Vagina (tissue), 2 donors: ENCODE data around the gene ADCY1. TPM values are rescaled to one million over a fixed set of nuclear protein-coding genes. Genes with fewer than 3 reads are reported as not detected.

Experiments
- DNase-seq, 2 donors: peaks; one replicate each; pipeline ENCODE4 v3.0.0-alpha.2; 2017; ENCODE audit errors: extremely low spot score in 2 of 2
- H3K27ac ChIP-seq: fragments of 200-600 bp; sonication (generic); one replicate; pipeline ENCODE4 v1.5.1; 2019
- H3K27me3 ChIP-seq: fragments of 200-600 bp; sonication (generic); one replicate; pipeline ENCODE4 v1.5.1; 2019
- H3K36me3 ChIP-seq, 2 donors: fragments of 200-600 bp; sonication (generic); one replicate each; pipeline ENCODE4 v1.5.1; 2017 to 2019
- H3K4me1 ChIP-seq: fragments of 200-600 bp; sonication (generic); one replicate; pipeline ENCODE4 v1.5.1; 2019
- H3K4me3 ChIP-seq, 2 donors: fragments of 200-600 bp; sonication (generic); 1 replicate in 1 of 2; 2 replicates in 1 of 2; pipeline ENCODE4 v1.5.1; 2016 to 2019
- H3K9me3 ChIP-seq: fragments of 200-600 bp; sonication (generic); one replicate; pipeline ENCODE4 v1.5.1; 2019
- POLR2A ChIP-seq, 2 donors: fragments of 450-650 bp; IDR thresholded peaks; one replicate each; pipeline ENCODE4 v1.6.1; 2017; ENCODE audit warnings: antibody characterized with exemption in 2 of 2, mild to moderate bottlenecking in 2 of 2, moderate library complexity in 2 of 2
- POLR2AphosphoS5 ChIP-seq, 2 donors: sonication (generic); formaldehyde crosslinking; IDR thresholded peaks; one replicate each; pipeline ENCODE4 v1.9.0; 2017; ENCODE audit warnings: antibody characterized with exemption in 2 of 2, mild to moderate bottlenecking in 2 of 2, low read depth in 1 of 2; ENCODE audit not compliant: insufficient read depth in 1 of 2
- intact Hi-C: fragments of 100-400 bp; cut with DNase I; formaldehyde crosslinking; loops from one replicate; pipeline ENCODE4 v1.15.1; 2023
- total RNA-seq: library from RNA; depleted of rRNA; stranded (reverse); fragments of >200 nt; gene quantifications from one replicate; pipeline ENCODE4 v1.2.3, GENCODE V29; 2016
- TF ChIP-seq, protein P1 (sequence below), 3 experiments: fragments of 450-650 bp in 2 of 3; fragments of 200-600 bp in 1 of 3; sonication (generic) in 1 of 3; IDR thresholded peaks; one replicate each; pipeline ENCODE4 v1.5.1; 2017 to 2019; ENCODE audit warnings: antibody characterized with exemption in 3 of 3, mild to moderate bottlenecking in 2 of 3, moderate library complexity in 2 of 3

The ADCY1 gene
- total RNA-seq, 1 donor from 2014 or later: 2.5 TPM

DNA sequence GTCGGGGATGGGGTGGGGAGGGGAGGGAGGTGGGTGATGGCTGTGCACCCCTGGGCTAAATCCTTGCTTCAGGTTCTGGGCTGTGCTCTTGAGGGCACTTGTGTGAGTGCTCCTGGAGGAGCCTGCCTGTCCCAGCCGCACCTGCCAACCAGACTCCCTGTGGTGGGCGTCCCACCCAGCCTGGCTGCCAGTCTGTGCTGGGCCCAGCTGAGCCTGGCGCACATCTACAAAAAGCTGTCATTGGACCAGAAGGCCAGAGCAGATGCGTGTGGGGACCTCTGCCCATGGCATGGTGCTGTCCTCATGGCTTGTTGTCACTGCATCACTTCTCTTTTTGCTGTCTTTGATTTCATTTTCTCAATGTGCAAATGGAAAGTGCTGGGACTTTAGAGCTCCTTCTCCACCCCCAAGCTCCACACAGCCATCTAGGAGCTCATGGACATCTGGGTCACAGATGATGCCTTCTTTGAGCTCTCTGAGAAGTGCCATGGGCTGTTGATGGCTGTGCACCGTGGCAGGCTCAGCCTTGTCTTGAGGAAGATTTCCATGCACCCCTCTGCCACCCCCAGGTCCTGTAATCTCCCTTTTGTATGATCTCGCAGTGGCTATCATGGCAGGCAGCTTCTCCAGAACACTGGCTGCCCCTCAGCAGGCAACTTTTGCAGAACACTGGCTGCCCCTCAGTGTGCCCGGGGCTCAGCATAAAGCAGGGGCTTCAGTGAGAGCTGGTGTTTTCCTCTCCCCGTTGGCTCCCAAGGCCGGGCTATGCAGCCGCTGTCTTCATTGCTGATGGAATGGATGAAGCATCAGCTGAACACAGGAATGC, 83.9 kb downstream of the ADCY1 start:
- no peak overlapping the region for H3K4me3 ChIP-seq
- DNase-seq: peak; percentile 77
- TF ChIP-seq POLR2AphosphoS5 (IDR thresholded peaks at IDR 0.05; ENCODE audit: insufficient read depth in 1 of 2, low read depth in 1 of 2) (no peak), POLR2A (IDR thresholded peaks at IDR 0.05) (no peak)
- TF ChIP-seq, protein P1, sequence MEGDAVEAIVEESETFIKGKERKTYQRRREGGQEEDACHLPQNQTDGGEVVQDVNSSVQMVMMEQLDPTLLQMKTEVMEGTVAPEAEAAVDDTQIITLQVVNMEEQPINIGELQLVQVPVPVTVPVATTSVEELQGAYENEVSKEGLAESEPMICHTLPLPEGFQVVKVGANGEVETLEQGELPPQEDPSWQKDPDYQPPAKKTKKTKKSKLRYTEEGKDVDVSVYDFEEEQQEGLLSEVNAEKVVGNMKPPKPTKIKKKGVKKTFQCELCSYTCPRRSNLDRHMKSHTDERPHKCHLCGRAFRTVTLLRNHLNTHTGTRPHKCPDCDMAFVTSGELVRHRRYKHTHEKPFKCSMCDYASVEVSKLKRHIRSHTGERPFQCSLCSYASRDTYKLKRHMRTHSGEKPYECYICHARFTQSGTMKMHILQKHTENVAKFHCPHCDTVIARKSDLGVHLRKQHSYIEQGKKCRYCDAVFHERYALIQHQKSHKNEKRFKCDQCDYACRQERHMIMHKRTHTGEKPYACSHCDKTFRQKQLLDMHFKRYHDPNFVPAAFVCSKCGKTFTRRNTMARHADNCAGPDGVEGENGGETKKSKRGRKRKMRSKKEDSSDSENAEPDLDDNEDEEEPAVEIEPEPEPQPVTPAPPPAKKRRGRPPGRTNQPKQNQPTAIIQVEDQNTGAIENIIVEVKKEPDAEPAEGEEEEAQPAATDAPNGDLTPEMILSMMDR (IDR thresholded peaks at IDR 0.05): no peak

DNA sequence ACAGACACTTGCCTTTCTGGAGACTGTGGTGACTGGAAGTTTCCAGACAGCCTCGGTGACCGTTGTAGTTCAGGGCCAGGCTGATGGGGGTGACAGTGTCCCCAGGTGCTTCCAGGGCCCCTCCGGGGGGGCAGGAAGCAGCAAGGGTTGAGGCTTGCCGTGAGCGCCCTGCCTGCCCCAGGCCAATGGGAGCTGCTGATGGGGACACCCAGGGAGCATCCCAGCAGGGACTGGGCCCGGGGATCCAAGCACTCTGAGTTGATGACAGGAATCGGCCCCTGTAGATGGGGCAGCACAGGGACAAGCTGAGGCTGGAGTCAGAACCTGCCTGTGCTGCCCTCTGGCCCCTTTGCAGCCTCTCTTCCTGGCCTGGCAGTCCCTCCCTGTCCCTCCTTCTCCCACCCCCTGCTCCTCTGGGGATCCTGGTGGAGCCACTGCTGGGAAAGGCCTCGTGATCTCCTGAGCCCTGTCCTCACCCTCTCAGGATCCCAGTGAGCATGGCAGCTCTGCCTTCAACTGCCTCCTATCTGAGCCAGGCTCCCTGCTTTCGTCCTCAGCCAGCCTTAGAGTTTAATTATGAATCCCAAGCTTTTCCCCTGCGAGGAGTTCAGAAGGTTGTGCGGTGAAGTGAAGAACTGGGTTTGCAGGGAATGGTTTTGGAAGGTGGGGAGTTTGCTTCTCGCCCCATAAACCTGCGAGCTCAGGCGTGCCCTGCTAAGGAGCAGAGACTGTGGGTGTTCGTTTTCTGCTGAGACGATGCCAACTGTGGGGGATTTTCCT, 84.7 kb downstream of the ADCY1 start:
- H3K4me1 ChIP-seq: no peaks in the 10 kb centered on the region
- DNase-seq: peak; percentile 82 to 93
- intact Hi-C loops: no loop called here
- H3K9me3 ChIP-seq: no peaks in the 10 kb centered on the region
- H3K27me3 ChIP-seq: no peaks in the 10 kb centered on the region
- no peaks in the 10 kb centered on the region for H3K36me3 ChIP-seq
- no peak overlapping the region for H3K27ac ChIP-seq
- TF ChIP-seq POLR2A (IDR thresholded peaks at IDR 0.05) (no peak), POLR2AphosphoS5 (IDR thresholded peaks at IDR 0.05; ENCODE audit: insufficient read depth in 1 of 2, low read depth in 1 of 2) (no peak)
- TF ChIP-seq, protein P1 (IDR thresholded peaks at IDR 0.05): no peak
- H3K4me3 ChIP-seq: no peak overlapping the region

More for the DNA sequence above, 83.9 kb downstream of the ADCY1 start:
- intact Hi-C loops: no loop called here
- no peaks in the 10 kb centered on the region for H3K27me3 ChIP-seq
- no peaks in the 10 kb centered on the region for H3K9me3 ChIP-seq
- no peaks in the 10 kb centered on the region for H3K4me1 ChIP-seq
- no peak overlapping the region for H3K27ac ChIP-seq
- no peaks in the 10 kb centered on the region for H3K36me3 ChIP-seq

DNA sequence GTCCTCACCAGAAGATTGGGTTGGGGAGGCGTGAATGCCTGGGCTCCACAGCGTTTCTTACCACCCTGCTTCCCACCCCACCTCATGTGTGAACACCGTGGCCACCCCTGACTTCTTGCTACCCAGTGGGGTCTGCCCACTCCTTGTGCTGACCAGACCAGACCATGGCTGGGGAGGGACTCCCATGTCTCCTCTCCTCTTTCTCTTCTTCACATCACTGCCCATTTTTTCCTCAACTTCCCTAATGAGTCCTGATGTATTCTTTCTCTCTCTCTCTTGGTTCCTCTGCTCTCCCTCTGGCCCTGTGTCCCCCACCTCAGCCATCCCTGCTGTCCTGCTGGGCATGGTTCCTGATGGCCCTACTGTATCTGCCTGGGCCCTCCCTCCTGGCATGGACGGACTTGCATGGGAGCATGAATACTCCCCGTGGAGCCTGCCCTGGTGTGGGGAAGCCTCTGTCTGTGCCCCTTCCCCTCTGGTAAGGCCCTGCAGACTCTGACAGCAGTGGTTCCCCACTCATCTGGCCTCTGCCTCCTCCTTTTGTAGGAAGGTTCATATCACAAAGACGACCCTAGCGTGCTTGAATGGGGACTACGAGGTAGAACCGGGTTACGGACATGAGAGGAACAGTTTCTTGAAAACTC, 85.5 kb downstream of the ADCY1 start:
- Histone ChIP-seq H3K4me3 (no peak overlapping the region), H3K36me3 (no peaks in the 10 kb centered on the region), H3K27ac (no peak overlapping the region), H3K9me3 (no peaks in the 10 kb centered on the region), H3K4me1 (no peaks in the 10 kb centered on the region), H3K27me3 (no peaks in the 10 kb centered on the region)
- TF ChIP-seq, protein P1 (IDR thresholded peaks at IDR 0.05): no peak
- TF ChIP-seq POLR2A (IDR thresholded peaks at IDR 0.05): no peak
- no peak for TF ChIP-seq POLR2AphosphoS5 (IDR thresholded peaks at IDR 0.05; ENCODE audit: insufficient read depth in 1 of 2, low read depth in 1 of 2)
- intact Hi-C loops: no loop called here
- DNase-seq: peak; percentile 72 to 95

DNA sequence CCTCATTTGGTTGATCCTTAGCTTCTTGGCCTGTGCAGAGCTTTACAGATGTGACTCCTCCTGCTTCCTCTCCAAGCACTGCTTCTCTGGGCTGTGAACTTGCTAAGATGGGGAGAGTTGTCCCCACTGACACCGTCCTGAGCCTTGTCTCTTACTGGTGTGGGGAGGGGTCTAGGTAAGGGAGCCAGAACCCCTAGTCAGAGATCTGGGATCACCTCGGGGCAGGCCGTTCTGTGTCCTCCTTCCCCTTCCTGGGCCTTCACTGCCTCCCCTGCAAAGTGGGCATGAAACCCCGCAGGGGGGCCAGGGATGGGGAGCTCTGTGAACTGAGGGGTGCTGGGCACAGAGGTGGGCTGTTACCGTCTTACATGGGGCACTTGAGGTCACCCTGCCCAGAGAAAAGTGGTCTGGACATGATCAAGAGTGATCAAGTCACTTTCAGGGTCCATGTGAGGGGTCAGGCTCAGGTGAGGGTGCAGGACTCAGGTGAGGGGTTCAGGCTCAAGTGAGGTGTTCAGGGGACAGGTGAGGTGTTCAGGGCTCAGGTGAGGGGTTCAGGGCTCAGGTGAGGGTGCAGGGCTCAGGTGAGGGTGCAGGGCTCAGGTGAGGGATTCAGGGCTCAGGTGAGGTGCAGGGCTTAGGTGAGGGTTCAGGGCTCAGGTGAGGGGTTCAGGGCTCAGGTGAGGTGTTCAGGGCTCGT, 86.2 kb downstream of the ADCY1 start:
- DNase-seq: peak; percentile 58 to 91
- TF ChIP-seq, protein P1 (IDR thresholded peaks at IDR 0.05): no peak
- no peak for TF ChIP-seq POLR2A (IDR thresholded peaks at IDR 0.05)
- TF ChIP-seq POLR2AphosphoS5 (IDR thresholded peaks at IDR 0.05; ENCODE audit: insufficient read depth in 1 of 2, low read depth in 1 of 2): no peak
- H3K4me3 ChIP-seq: no peak overlapping the region
- H3K4me1 ChIP-seq: no peaks in the 10 kb centered on the region
- H3K36me3 ChIP-seq: no peaks in the 10 kb centered on the region
- H3K27ac ChIP-seq: no peak overlapping the region
- intact Hi-C loops: no loop called here
- no peaks in the 10 kb centered on the region for H3K27me3 ChIP-seq
- no peaks in the 10 kb centered on the region for H3K9me3 ChIP-seq
